K562 (cell line): ENCODE measurements around the gene OLFM4. TPM values are rescaled to one million over a fixed set of nuclear protein-coding genes. Genes with fewer than 3 reads are reported as not detected.

Experiments used
- ATAC-seq: fragments of 200-7000 bp; cut with Tn5 transposase; 3 replicates; pipeline ENCODE4 v1.9.1; 2020; ENCODE audit warnings: moderate library complexity
- BruUV-seq: library from RNA; stranded (reverse); fragments of 400-500 nt; replicated peaks from 2 replicates; lab custom pipeline; 2021; lab: Mats Ljungman, UMichigan
- CTCF ChIA-PET: fragments of 300-600 bp; formaldehyde crosslinking; extraction: SDS; loops from one replicate; lab custom pipeline; 2021; ENCODE audit warnings: low intra/inter-chr PET ratio; lab: Yijun Ruan, JAX
- POLR2A ChIA-PET: fragments of 300-600, 350-650 bp; sonication (Branson Sonifier 250); formaldehyde crosslinking; extraction: SDS; loops from one replicate; lab custom pipeline; 2021; ENCODE audit warnings: antibody characterized with exemption, inconsistent platforms; lab: Yijun Ruan, JAX
- DNase-seq, 4 experiments: peaks; one replicate each; pipeline versions ENCODE4 v3.0.0 to v3.0.0-alpha.2; 2011 to 2018; ENCODE audit warnings: low spot score in 3 of 4, mixed read lengths in 3 of 4; ENCODE audit errors: extremely low read depth in 1 of 4
- FAIRE-seq: peaks from 2 replicates; lab custom pipeline; 2011; peaks lifted over from hg19 to GRCh38; lab: Jason Lieb, UNC
- H2AFZ ChIP-seq: 2 replicates; pipeline ENCODE4 v1.6.0; 2011; ENCODE audit warnings: low read depth, low read length, control low read depth, inconsistent platforms
- H3K27ac ChIP-seq: fragments of 200-600 bp; 3 replicates; pipeline ENCODE4 v1.8.0; 2011; ENCODE audit warnings: low read depth, mild to moderate bottlenecking, control low read depth, inconsistent platforms, low read length, moderate library complexity, mixed read lengths; ENCODE audit errors: extremely low read depth
- H3K27me3 ChIP-seq, 2 experiments: fragments of 300-600 bp in 1 of 2; 2 replicates in 1 of 2; 3 replicates in 1 of 2; pipeline versions ENCODE4 v1.6.0 to v1.8.0; 2011; ENCODE audit warnings: inconsistent platforms in 2 of 2, low read length in 2 of 2, mild to moderate bottlenecking in 1 of 2, mixed read lengths in 1 of 2, moderate library complexity in 1 of 2; ENCODE audit not compliant: control insufficient read depth in 2 of 2, insufficient read depth in 2 of 2
- H3K36me3 ChIP-seq: fragments of 300-600 bp; 3 replicates; pipeline ENCODE4 v1.8.0; 2011; ENCODE audit warnings: mild to moderate bottlenecking, low read length, inconsistent platforms; ENCODE audit not compliant: control insufficient read depth, insufficient read depth
- H3K4me1 ChIP-seq, 2 experiments: fragments of 200-600 bp in 1 of 2; replicated peaks in 1 of 2; 2 replicates in 1 of 2; 3 replicates in 1 of 2; pipeline versions ENCODE4 v1.5.1 to v1.8.0; 2011; ENCODE audit warnings: inconsistent platforms in 2 of 2, low read length in 2 of 2, mild to moderate bottlenecking in 1 of 2, mixed read lengths in 1 of 2, moderate library complexity in 1 of 2; ENCODE audit not compliant: control insufficient read depth in 2 of 2, insufficient read depth in 2 of 2
- H3K4me2 ChIP-seq: 2 replicates; pipeline ENCODE4 v1.6.1; 2011; ENCODE audit warnings: low read length, control low read depth, inconsistent platforms, mixed read lengths; ENCODE audit not compliant: insufficient read depth
- H3K4me3 ChIP-seq: fragments of 200-600 bp; sonication (generic), shearing (Covaris generic); 2 replicates; pipeline ENCODE4 v1.5.1; 2016; ENCODE audit warnings: control low read depth, inconsistent platforms
- H3K79me2 ChIP-seq: fragments of 200-600 bp; 3 replicates; pipeline ENCODE4 v1.8.0; 2011; ENCODE audit warnings: low read length, inconsistent platforms; ENCODE audit not compliant: control insufficient read depth, insufficient read depth
- H3K9ac ChIP-seq, 2 experiments: 2 replicates each; pipeline versions ENCODE4 v1.6.0 to v1.6.1; 2011; ENCODE audit warnings: low read depth in 2 of 2, low read length in 2 of 2, control low read depth in 1 of 2, inconsistent platforms in 1 of 2, mild to moderate bottlenecking in 1 of 2, mixed read lengths in 1 of 2; ENCODE audit not compliant: insufficient read depth in 1 of 2
- H3K9me1 ChIP-seq: one replicate; pipeline ENCODE4 v1.6.0; 2011; ENCODE audit warnings: inconsistent platforms, mild to moderate bottlenecking, low read length, moderate library complexity; ENCODE audit not compliant: control insufficient read depth, insufficient read depth
- H3K9me3 ChIP-seq: replicated peaks from 2 replicates; pipeline ENCODE4 v1.5.1; 2011; ENCODE audit warnings: low read depth, low read length, inconsistent platforms; ENCODE audit not compliant: control insufficient read depth, insufficient read depth
- H4K20me1 ChIP-seq: replicated peaks from 2 replicates; pipeline ENCODE4 v1.6.1; 2011; ENCODE audit warnings: low read length, inconsistent platforms, mixed read lengths; ENCODE audit not compliant: control insufficient read depth, insufficient read depth
- BACH1 ChIP-seq: fragments of 200-800 bp; sonication (Bioruptor generic); IDR thresholded peaks from 2 replicates; pipeline ENCODE4 v1.6.1; 2016; ENCODE audit warnings: missing genetic modification characterization, missing compliant biosample characterization
- BRD9 ChIP-seq: fragments of 450-650 bp; IDR thresholded peaks from 2 replicates; pipeline ENCODE4 v1.6.1; 2018; ENCODE audit warnings: low read depth; ENCODE audit not compliant: partially characterized antibody
- CCAR2 ChIP-seq: fragments of 200-400 bp; formaldehyde crosslinking; IDR thresholded peaks from 2 replicates; pipeline ENCODE4 v1.6.1; 2017; ENCODE audit warnings: mild to moderate bottlenecking, low read depth, low read length
- HDAC2 ChIP-seq: fragments of 450-650 bp; IDR thresholded peaks from 2 replicates; pipeline ENCODE4 v1.6.1; 2016; ENCODE audit warnings: mild to moderate bottlenecking
- LCOR ChIP-seq: sonication (generic); formaldehyde crosslinking; IDR thresholded peaks from 2 replicates; pipeline ENCODE4 v1.8.0; 2022; ENCODE audit warnings: mild to moderate bottlenecking, missing genetic modification reagents
- MTF1 ChIP-seq: fragments of 250-450 bp; sonication (Bioruptor Pico); IDR thresholded peaks from 2 replicates; pipeline ENCODE4 v1.9.0; 2021; ENCODE audit warnings: moderate library complexity, mild to moderate bottlenecking, inconsistent platforms, borderline replicate concordance
- PTTG1 ChIP-seq: fragments of 450-650 bp; IDR thresholded peaks from 2 replicates; pipeline ENCODE4 v1.6.1; 2016; ENCODE audit warnings: low read depth, mild to moderate bottlenecking, missing genetic modification characterization, missing compliant biosample characterization
- SAFB2 ChIP-seq: fragments of 200-400 bp; formaldehyde crosslinking; IDR thresholded peaks from 2 replicates; pipeline ENCODE4 v1.6.1; 2018; ENCODE audit warnings: borderline replicate concordance, low read length, low read depth, moderate library complexity; ENCODE audit not compliant: severe bottlenecking
- TEAD2 ChIP-seq: fragments of 450-650 bp; IDR thresholded peaks from 2 replicates; pipeline ENCODE4 v1.6.1; 2016; ENCODE audit warnings: missing genetic modification characterization, control low read depth, missing compliant biosample characterization
- WGBS: fragments of 100-300 bp; shearing (Covaris generic); methylation state at CpG from one replicate; pipeline ENCODE4 v1.1.6; 2016; ENCODE audit warnings: low coverage, mixed read lengths; ENCODE audit not compliant: insufficient coverage; ENCODE audit errors: missing lambda C conversion rate; 5-methylcytosine and 5-hydroxymethylcytosine counted together
- in situ Hi-C: fragments of 300-500 bp; cut with MboI; formaldehyde crosslinking; loops from 4 replicates; pipeline ENCODE4 v1.15.0; 2018; ENCODE audit warnings: inconsistent platforms, mixed read lengths
- intact Hi-C: fragments of 100-400 bp; cut with micrococcal nuclease; formaldehyde crosslinking; loops from 2 replicates; pipeline ENCODE4 v1.14.2; 2022
- polyA plus RNA-seq, 8 experiments: library from polyadenylated mRNA; depleted of rRNA in 4 of 8; stranded (reverse) in 5 of 8; unstranded in 3 of 8; fragments of >200 nt; fragmentation: Nextera tagmentation in 2 of 8; fragmentation: Illumina TruSeq in 1 of 8; extraction: Ambion mirVana in 2 of 8; extraction: Trizol in 1 of 8; gene quantifications; 2 replicates each; pipeline versions ENCODE4 v1.2.1 to v1.2.3, GENCODE V29; 2011 to 2014; ENCODE audit warnings: inconsistent platforms in 1 of 8, missing spikeins in 1 of 8
- total RNA-seq, 7 experiments: library from RNA; depleted of rRNA in 6 of 7; stranded (reverse); fragments of >200 nt in 6 of 7; fragmentation: Illumina TruSeq in 2 of 7; extraction: Trizol in 2 of 7; gene quantifications; 2 replicates each; pipeline versions ENCODE4 v1.2.1 to v1.2.3, GENCODE V29; 2011 to 2021; ENCODE audit warnings: low replicate concordance in 1 of 7

Gene OLFM4
- total and polyA plus RNA-seq, 9 of the 15 experiments (the other 6 are each of a cell fraction or from before 2014, with no cell fraction given) = not detected

DNA sequence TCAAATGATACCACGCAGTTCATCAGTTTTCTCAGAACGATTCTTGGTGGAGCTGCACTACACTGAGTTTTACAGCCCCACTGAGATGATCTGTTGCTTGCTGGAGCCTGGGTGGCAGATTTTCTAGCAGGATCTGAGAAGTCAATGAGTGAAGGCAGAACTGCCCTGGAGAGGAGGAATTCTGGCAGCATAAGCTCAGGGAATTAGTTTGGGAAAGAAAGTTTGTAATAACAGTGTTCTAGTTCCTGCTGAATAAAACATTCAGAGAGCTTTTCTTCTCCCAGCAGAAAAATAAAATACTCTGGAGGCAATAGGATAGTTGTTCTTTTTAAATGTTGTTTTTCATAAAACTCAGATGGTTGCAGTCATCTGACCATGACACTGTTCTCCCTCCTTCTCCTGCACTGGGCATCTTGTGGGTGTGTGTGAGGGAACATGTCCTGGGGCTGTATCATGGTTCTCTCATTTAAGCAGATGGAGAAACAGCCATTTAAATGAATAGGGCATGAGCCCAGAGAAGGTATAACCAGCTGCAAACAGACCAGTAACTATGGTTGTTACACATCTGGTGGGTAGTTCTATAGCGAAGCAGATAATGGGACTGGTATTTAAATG lies 29.6 kb downstream of the OLFM4 start:
- no peak for DNase-seq
- ChIA-PET CTCF (no interaction called here), POLR2A (interaction anchor here (0.8 kb wide), 1 partner anchor 26 kb away, joined by 3 read pairs; no protein-coding TSS in a partner anchor)
- in situ Hi-C loops = no loop called here
- no peaks in the 10 kb centered on the region for H3K9me1 ChIP-seq
- no peaks in the 10 kb centered on the region for H3K36me3 ChIP-seq
- no peak overlapping the region for H3K4me2 ChIP-seq
- H4K20me1 ChIP-seq = no peaks in the 10 kb centered on the region
- no TSS peak for BruUV-seq
- no peak overlapping the region for H3K4me3 ChIP-seq
- no peak overlapping the region for H3K9ac ChIP-seq
- H3K4me1 ChIP-seq = no peaks in the 10 kb centered on the region
- H3K27ac ChIP-seq = no peak overlapping the region
- H3K9me3 ChIP-seq = no peaks in the 10 kb centered on the region
- 0% methylated on average over 2 of the region's 3 CpGs for WGBS
- H3K27me3 ChIP-seq = 0 out of 5 replicates have a peak, but pooled peaks cover 0 to 4% of the 10 kb centered on the region in 2 experiments
- TF ChIP-seq LCOR (no peak), PTTG1 (tag) (no peak), CCAR2 (no peak), BRD9 (no peak), HDAC2 (no peak)
- no peak for FAIRE-seq
- no peaks in the 10 kb centered on the region for H3K79me2 ChIP-seq
- no peak for ATAC-seq
- intact Hi-C loops = no loop called here
- H2AFZ ChIP-seq = no peak overlapping the region

DNA sequence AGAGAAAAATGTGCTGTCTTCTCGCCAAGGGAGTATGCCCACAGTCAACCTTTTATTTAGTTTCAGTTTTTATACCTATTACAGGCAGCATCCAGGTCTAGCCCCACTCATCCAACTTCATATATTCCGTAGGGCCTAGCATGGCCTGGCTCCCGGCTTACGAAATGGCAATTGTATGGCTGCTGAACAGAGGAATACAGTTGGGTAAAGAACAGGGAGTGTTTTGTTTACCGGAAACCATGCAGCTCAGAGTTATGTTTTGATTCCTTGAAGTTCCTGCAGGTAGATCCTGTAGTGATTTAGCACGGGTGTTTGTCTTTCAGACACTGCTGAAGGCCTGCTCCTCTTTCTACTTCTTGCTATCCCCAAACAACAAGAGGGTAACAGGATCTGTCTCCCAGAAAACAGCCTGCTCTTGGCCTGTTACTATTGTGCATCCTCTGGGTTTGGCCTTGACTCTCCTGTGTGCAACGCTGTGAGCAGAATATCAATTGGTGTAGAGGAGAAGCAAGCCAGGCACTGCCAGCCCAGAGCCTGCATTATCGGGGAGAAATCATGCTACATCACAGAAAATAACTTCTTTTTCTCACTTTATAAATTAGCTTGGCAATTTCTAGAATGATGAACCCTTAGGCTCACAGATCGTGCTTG lies 32.4 kb downstream of the OLFM4 start:
- ChIA-PET POLR2A (no interaction called here), CTCF (no interaction called here)
- Histone ChIP-seq H3K4me2 (no peak overlapping the region), H3K79me2 (no peaks in the 10 kb centered on the region), H3K4me3 (no peak overlapping the region), H3K36me3 (no peaks in the 10 kb centered on the region), H3K4me1 (no peaks in the 10 kb centered on the region), H3K9me1 (no peaks in the 10 kb centered on the region), H4K20me1 (no peaks in the 10 kb centered on the region), H3K27ac (no peak overlapping the region), H2AFZ (no peak overlapping the region), H3K27me3 (0 out of 5 replicates have a peak, but pooled peaks cover 0 to 4% of the 10 kb centered on the region in 2 experiments), H3K9me3 (no peaks in the 10 kb centered on the region), H3K9ac (no peak overlapping the region)
- intact Hi-C loops = no loop called here
- in situ Hi-C loops = no loop called here
- ATAC-seq = no peak
- no peak for FAIRE-seq
- TF ChIP-seq SAFB2 = no peak
- no peak for TF ChIP-seq BACH1 (tag)
- no peak for TF ChIP-seq TEAD2 (tag)
- TF ChIP-seq MTF1 (CRISPR knock-in tag) = no peak
- DNase-seq = no peak
- 0% methylated on average over 9 of the region's 9 CpGs for WGBS
- no TSS peak for BruUV-seq
